Caco-2 (cell line): ENCODE data around the gene RASEF. TPM values are rescaled to one million over a fixed set of nuclear protein-coding genes. Genes with fewer than 3 reads are reported as not detected.
"Not testable (repeated sequence)": the region's sequence is repeated elsewhere in the genome, so short reads cannot be mapped to it uniquely, and the experiment has no call there.

Source experiments
- BruUV-seq: library from RNA; stranded (reverse); fragments of 400-500 nt; replicated peaks from 2 replicates; lab custom pipeline; 2021; lab: Mats Ljungman, UMichigan
- CTCF ChIA-PET: fragments of 300-600 bp; sonication (Branson Sonifier 250); formaldehyde crosslinking; loops from one replicate; lab custom pipeline; 2022; ENCODE audit warnings: antibody characterized with exemption; lab: Charles Lee
- POLR2A ChIA-PET: fragments of 300-600 bp; sonication (Branson Sonifier 250); formaldehyde crosslinking; loops from one replicate; lab custom pipeline; 2022; ENCODE audit warnings: antibody characterized with exemption; lab: Charles Lee
- DNase-seq, 2 experiments: peaks; one replicate each; pipeline versions ENCODE4 v3.0.0 to v3.0.0-alpha.2; 2020 to 2022
- H3K27me3 ChIP-seq: replicated peaks from 2 replicates; pipeline ENCODE4 v1.6.0; 2011; ENCODE audit warnings: low read length; ENCODE audit not compliant: control insufficient read depth, insufficient read depth
- H3K36me3 ChIP-seq: 2 replicates; pipeline ENCODE4 v1.5.1; 2011; ENCODE audit warnings: low read length; ENCODE audit not compliant: control insufficient read depth, insufficient read depth
- H3K4me1 ChIP-seq: fragments of 250-450 bp; sonication (Bioruptor Pico); 2 replicates; pipeline ENCODE4 v1.5.1; 2020; ENCODE audit warnings: mild to moderate bottlenecking
- H3K4me3 ChIP-seq: 2 replicates; pipeline ENCODE4 v1.5.1; 2011; ENCODE audit warnings: low read depth, mild to moderate bottlenecking, control low read depth, low read length
- H3K9me3 ChIP-seq: fragments of 250-450 bp; sonication (Bioruptor Pico); 2 replicates; pipeline ENCODE4 v1.5.1; 2020; ENCODE audit warnings: mild to moderate bottlenecking, moderate library complexity
- H3K27ac Mint-ChIP-seq: one replicate; pipeline ENCODE4 v1.8.0; 2022; ENCODE audit warnings: mixed read lengths; ENCODE audit not compliant: unreplicated experiment
- H3K27me3 Mint-ChIP-seq: one replicate; pipeline ENCODE4 v1.8.0; 2022; ENCODE audit warnings: mixed read lengths; ENCODE audit not compliant: insufficient read depth, unreplicated experiment
- H3K36me3 Mint-ChIP-seq: one replicate; pipeline ENCODE4 v1.8.0; 2022; ENCODE audit warnings: mild to moderate bottlenecking, mixed read lengths; ENCODE audit not compliant: insufficient read depth, unreplicated experiment
- H3K4me1 Mint-ChIP-seq: one replicate; pipeline ENCODE4 v1.8.0; 2022; ENCODE audit warnings: low read depth, mixed read lengths; ENCODE audit not compliant: unreplicated experiment
- H3K4me3 Mint-ChIP-seq: one replicate; pipeline ENCODE4 v1.8.0; 2022; ENCODE audit warnings: mild to moderate bottlenecking, moderate library complexity, mixed read lengths; ENCODE audit not compliant: unreplicated experiment
- H3K9me3 Mint-ChIP-seq: one replicate; pipeline ENCODE4 v1.8.0; 2022; ENCODE audit warnings: mixed read lengths; ENCODE audit not compliant: unreplicated experiment
- CTCF ChIP-seq, 2 experiments: fragments of 200-600 bp in 1 of 2; IDR thresholded peaks; 1 replicate in 1 of 2; 2 replicates in 1 of 2; pipeline versions ENCODE4 v1.5.1 to v1.8.0; 2011 to 2022; ENCODE audit warnings: antibody characterized with exemption in 1 of 2, control low read depth in 1 of 2, inconsistent platforms in 1 of 2, low read depth in 1 of 2, low read length in 1 of 2, mild to moderate bottlenecking in 1 of 2, moderate library complexity in 1 of 2; ENCODE audit not compliant: insufficient read depth in 1 of 2, severe bottlenecking in 1 of 2, unreplicated experiment in 1 of 2
- intact Hi-C: fragments of 100-400 bp; cut with micrococcal nuclease; formaldehyde crosslinking; loops from one replicate; pipeline ENCODE4 v1.10.0; 2022; ENCODE audit not compliant: unreplicated experiment
- total RNA-seq: library from RNA; stranded (reverse); gene quantifications from 2 replicates; pipeline ENCODE4 v1.2.3, GENCODE V29; 2022

Gene RASEF
- total RNA-seq, 1 experiment from 2014 or later = 0.32 TPM

- Histone ChIP-seq H3K4me3 (no peak overlapping the region), H3K27me3 (no peaks in the 10 kb centered on the region), H3K36me3 (no peaks in the 10 kb centered on the region), H3K4me1 (peaks cover 13% of the 10 kb centered on the region; the same call in 1 of the 2 replicates), H3K9me3 (no peaks in the 10 kb centered on the region)
- H3K36me3 Mint-ChIP-seq = no peaks in the 10 kb centered on the region
- no TSS peak for BruUV-seq
- no peaks in the 10 kb centered on the region for H3K4me1 Mint-ChIP-seq
- intact Hi-C loops = no loop called here
- POLR2A ChIA-PET = no interaction called here
- no peak overlapping the region for H3K27ac Mint-ChIP-seq
- CTCF ChIA-PET = no interaction called here
- no peaks in the 10 kb centered on the region for H3K9me3 Mint-ChIP-seq
- no peak overlapping the region for H3K4me3 Mint-ChIP-seq
- no peak for DNase-seq
- TF ChIP-seq CTCF (IDR thresholded peaks at IDR 0.05; ENCODE audit: insufficient read depth in 1 of 2, low read depth in 1 of 2, low read length in 1 of 2, severe bottlenecking in 1 of 2, unreplicated experiment in 1 of 2) = no peak
- H3K27me3 Mint-ChIP-seq = no peaks in the 10 kb centered on the region
These were observed 123.5 kb downstream of the RASEF start for GRCh38 chr9:82939451-82939850.

GRCh38 chr9:82938426-82939218 is 124.3 kb downstream of the RASEF start:
- Mint-ChIP-seq H3K9me3 (no peaks in the 10 kb centered on the region), H3K4me1 (no peaks in the 10 kb centered on the region), H3K4me3 (no peak overlapping the region), H3K27me3 (no peaks in the 10 kb centered on the region), H3K27ac (no peak overlapping the region), H3K36me3 (no peaks in the 10 kb centered on the region)
- no peak for DNase-seq
- no peak for TF ChIP-seq CTCF (IDR thresholded peaks at IDR 0.05; ENCODE audit: insufficient read depth in 1 of 2, low read depth in 1 of 2, low read length in 1 of 2, severe bottlenecking in 1 of 2, unreplicated experiment in 1 of 2)
- Histone ChIP-seq H3K4me3 (no peak overlapping the region), H3K36me3 (no peaks in the 10 kb centered on the region), H3K27me3 (no peaks in the 10 kb centered on the region), H3K9me3 (no peaks in the 10 kb centered on the region), H3K4me1 (peaks cover 15% of the 10 kb centered on the region; the same call in 1 of the 2 replicates)
- CTCF ChIA-PET = no interaction called here
- no TSS peak for BruUV-seq
- POLR2A ChIA-PET = no interaction called here
- intact Hi-C loops = no loop called here

GRCh38 chr9:82936561-82936960 is 126.4 kb downstream of the RASEF start:
- H3K4me3 ChIP-seq, BruUV-seq, H3K36me3 Mint-ChIP-seq, H3K36me3 ChIP-seq, H3K27me3 ChIP-seq, POLR2A ChIA-PET, DNase-seq, H3K9me3 Mint-ChIP-seq, intact Hi-C loops, H3K27ac Mint-ChIP-seq, CTCF ChIA-PET, H3K9me3 ChIP-seq, H3K4me1 Mint-ChIP-seq, H3K4me3 Mint-ChIP-seq, H3K27me3 Mint-ChIP-seq: not testable (repeated sequence)
- H3K4me1 ChIP-seq = peaks cover 15% of the 10 kb centered on the region; the same call in 1 of the 2 replicates
